Erythroblast (primary cell): ENCODE measurements around the gene TRIM67.
A peak's percentile ranks its signal among the peaks of the same experiment; 100 is the strongest.

Experiments
- DNase-seq, 2 experiments: peaks; one replicate each; lab custom pipeline; 2025; lab: John Stamatoyannopoulos, UW
- GATA1 ChIP-seq: IDR thresholded peaks from 2 replicates; pipeline ENCODE4 v1.6.1; 2011; ENCODE audit warnings: low read depth, mild to moderate bottlenecking, control low read depth, low read length, moderate library complexity
- POLR2A ChIP-seq: IDR thresholded peaks from 2 replicates; pipeline ENCODE4 v1.6.1; 2011; ENCODE audit warnings: mild to moderate bottlenecking, low read length

The TRIM67 gene

GRCh38 chr1:231162970-231163829 is 1.3 kb downstream of the TRIM67 start:
- DNase-seq: peak; percentile 51 to 52
- TF ChIP-seq POLR2A (no peak), GATA1 (no peak)

- TF ChIP-seq GATA1: no peak
- no peak for TF ChIP-seq POLR2A
- no peak for DNase-seq
Observed at GRCh38 chr1:231163830-231164427, 2.1 kb downstream of the TRIM67 start.

GRCh38 chr1:231165371-231165770 is 3.5 kb downstream of the TRIM67 start:
- DNase-seq: peak in 1 of 2 experiments; percentile 9
- no peak for TF ChIP-seq POLR2A
- no peak for TF ChIP-seq GATA1

- DNase-seq: no peak
- no peak for TF ChIP-seq GATA1
- no peak for TF ChIP-seq POLR2A
Observed at GRCh38 chr1:231166398-231166797, 4.5 kb downstream of the TRIM67 start.

GRCh38 chr1:231170875-231171274 is 9.0 kb downstream of the TRIM67 start:
- peak; percentile 29 to 30 for DNase-seq
- no peak for TF ChIP-seq POLR2A
- no peak for TF ChIP-seq GATA1

- no peak for DNase-seq
- no peak for TF ChIP-seq GATA1
- no peak for TF ChIP-seq POLR2A
Observed at GRCh38 chr1:231171623-231172197, 9.9 kb downstream of the TRIM67 start.

- TF ChIP-seq POLR2A: no peak
- TF ChIP-seq GATA1: no peak
- DNase-seq: no peak
Observed at GRCh38 chr1:231172411-231172810, 10.6 kb downstream of the TRIM67 start.

- TF ChIP-seq GATA1: no peak
- TF ChIP-seq POLR2A: no peak
- DNase-seq: no peak
Observed at GRCh38 chr1:231176421-231176820, 14.6 kb downstream of the TRIM67 start.

GRCh38 chr1:231177226-231177625 is 15.4 kb downstream of the TRIM67 start:
- no peak for DNase-seq
- no peak for TF ChIP-seq POLR2A

GRCh38 chr1:231177936-231178335 is 16.1 kb downstream of the TRIM67 start:
- no peak for DNase-seq
- TF ChIP-seq POLR2A: no peak
- no peak for TF ChIP-seq GATA1

GRCh38 chr1:231178970-231179369 is 17.1 kb downstream of the TRIM67 start:
- no peak for DNase-seq
- TF ChIP-seq POLR2A (no peak), GATA1 (no peak)

- TF ChIP-seq GATA1: no peak
- TF ChIP-seq POLR2A: no peak
- no peak for DNase-seq
Observed at GRCh38 chr1:231180034-231180433, 18.2 kb downstream of the TRIM67 start.

GRCh38 chr1:231181271-231181670 is 19.4 kb downstream of the TRIM67 start:
- TF ChIP-seq POLR2A: no peak
- DNase-seq: no peak

- no peak for DNase-seq
- no peak for TF ChIP-seq POLR2A
- no peak for TF ChIP-seq GATA1
Observed at GRCh38 chr1:231182317-231182716, 20.5 kb downstream of the TRIM67 start.
